GM19395 (cell line): ENCODE results near the gene RRAGD.

Experiments
- ATAC-seq: cut with Tn5 transposase; IDR thresholded peaks from one replicate; pipeline ENCODE4 v1.9.1; 2021; ENCODE audit warnings: mild to moderate bottlenecking, moderate library complexity; ENCODE audit not compliant: unreplicated experiment

Gene RRAGD, protein sequence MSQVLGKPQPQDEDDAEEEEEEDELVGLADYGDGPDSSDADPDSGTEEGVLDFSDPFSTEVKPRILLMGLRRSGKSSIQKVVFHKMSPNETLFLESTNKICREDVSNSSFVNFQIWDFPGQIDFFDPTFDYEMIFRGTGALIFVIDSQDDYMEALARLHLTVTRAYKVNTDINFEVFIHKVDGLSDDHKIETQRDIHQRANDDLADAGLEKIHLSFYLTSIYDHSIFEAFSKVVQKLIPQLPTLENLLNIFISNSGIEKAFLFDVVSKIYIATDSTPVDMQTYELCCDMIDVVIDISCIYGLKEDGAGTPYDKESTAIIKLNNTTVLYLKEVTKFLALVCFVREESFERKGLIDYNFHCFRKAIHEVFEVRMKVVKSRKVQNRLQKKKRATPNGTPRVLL

DNA sequence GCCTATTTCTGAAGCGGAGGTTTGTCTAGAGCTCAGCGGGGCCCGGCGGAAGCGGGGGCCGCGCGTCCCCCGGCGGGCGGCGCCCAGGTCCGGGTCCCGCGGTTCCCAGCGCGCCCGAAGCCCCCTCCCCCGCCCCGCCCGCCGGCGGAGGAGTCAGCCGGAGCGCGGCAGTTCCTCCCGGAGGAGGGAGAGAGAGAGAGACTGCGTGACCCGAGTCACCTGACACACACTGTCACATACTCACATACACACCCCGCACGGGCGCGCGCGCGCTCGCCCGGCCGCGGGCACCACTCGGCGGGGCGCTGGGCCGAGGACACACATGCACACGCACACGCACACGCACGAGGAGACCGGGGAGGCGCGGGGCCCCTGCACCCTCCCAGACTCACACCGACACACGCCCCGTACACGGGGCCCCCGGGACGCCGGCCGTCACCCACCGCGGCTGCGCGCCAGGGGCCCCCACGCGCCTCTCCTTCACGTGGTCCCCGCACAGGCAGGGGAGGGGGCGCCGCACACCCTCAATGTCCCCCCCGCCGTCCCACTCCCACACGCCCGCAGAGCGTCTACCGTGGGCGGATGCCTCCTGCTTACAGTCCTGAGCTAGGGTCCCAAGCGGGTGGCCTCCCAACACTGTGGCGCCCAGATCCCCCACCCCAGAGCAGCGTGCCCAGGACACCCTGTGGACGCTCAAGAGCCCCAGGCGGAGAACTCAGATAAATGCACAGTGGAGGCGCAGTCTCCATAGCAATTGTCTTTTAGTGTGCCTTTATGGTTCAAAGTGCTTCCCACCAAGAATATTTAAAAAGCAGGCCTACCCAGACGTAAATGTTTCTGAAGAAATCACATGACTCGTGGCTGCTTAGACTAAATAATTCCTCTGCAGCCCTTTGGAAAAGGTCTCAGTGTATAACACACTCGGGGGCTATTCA lies at the start of gene RRAGD:
TSS of gene RRAGD (minus strand) at position 203 of the 935 bp plus-strand sequence. CDS start 280 bp downstream, outside the sequence.
- peak; percentile 75 for ATAC-seq

GRCh38 chr6:89460713-89461112 lies 48.6 kb upstream of the RRAGD start:
- no peak for ATAC-seq

- no peak for ATAC-seq
Observed at GRCh38 chr6:89459501-89459900, 47.4 kb upstream of the RRAGD start.

- ATAC-seq, result no peak
Observed at GRCh38 chr6:89458704-89459103, 46.6 kb upstream of the RRAGD start.

GRCh38 chr6:89454300-89454699 lies 42.2 kb upstream of the RRAGD start:
- no peak for ATAC-seq

- ATAC-seq, result no peak
Observed at GRCh38 chr6:89452281-89452680, 40.2 kb upstream of the RRAGD start.

DNA sequence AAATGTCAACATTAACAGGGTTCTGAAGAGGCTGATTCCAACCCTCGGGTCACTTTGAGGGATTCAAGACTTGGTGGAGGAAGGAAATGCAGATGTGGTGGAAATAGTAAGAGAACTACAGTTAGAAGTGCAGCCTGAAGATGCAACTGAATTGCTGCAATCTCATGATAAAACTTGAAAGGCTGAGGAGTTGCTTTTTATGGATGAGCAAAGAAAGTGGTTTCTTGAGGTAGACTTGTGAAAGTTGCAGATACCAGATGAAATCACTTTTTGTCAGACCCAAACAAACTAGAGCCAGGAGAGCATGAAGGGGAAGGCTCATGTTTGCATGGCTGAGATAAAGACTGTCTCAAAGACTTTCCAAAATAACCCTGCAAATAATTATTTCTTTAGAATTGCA lies 37.1 kb upstream of the RRAGD start:
- ATAC-seq, result no peak

DNA sequence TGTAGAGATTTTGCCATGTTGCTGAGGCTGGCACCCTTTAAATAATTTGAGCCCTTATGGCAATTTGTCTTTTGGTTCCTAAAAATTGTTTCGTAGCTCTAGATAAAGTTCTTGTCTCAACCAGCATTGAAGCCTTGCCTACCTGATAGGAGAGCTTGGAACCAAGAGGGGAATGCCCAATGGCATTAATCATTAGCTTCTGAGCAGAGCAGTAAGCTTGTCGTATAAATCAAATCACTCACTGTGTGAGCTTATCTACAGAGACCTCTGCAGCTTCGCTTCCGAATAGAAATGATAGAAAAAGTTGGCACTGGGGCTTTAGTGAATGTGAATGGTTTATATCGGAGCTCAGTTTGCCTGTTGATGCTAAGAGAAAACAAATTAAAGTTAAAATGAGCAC lies 31.6 kb upstream of the RRAGD start:
- no peak for ATAC-seq

DNA sequence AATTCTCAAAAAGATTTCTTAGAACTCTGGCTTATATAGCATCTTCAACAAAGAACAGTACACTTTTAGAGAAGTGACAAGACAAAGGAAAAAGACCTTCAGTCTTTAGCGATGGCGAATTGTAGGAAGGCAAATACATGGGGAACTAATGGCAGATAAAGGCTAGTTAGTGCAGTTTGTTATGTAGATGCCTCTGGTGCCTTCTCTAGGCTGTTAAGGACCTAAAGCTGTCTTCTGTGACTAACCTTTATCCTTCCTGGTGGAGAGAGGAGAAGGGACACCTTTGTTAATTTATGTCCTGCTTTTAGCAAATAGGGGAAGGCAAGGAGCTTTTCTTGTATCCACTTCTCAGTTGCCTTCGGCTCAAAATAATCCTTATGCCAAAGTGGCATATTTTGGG lies 28.1 kb upstream of the RRAGD start:
- no peak for ATAC-seq

- ATAC-seq, result no peak
Observed at GRCh38 chr6:89439014-89439413, 26.9 kb upstream of the RRAGD start.

DNA sequence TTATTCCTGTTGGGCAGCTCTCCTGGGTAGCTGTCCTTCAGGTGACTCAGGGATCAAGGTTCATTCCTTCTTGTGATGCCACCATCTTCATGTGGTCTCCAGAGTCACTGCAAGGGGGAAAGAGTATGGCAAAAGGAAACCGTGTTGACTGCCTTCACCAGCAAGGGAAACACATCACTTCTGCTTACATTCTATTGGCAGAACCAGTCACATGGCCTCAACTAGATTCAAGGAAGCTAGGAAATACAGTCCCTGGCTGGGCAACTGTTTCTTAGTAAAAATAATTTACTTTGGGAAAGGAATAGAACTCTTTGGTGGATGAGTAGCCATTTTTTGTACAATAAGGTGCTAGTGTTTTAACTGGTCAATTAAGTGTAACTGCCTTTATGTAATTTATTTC lies 26.2 kb upstream of the RRAGD start:
- no peak for ATAC-seq

DNA sequence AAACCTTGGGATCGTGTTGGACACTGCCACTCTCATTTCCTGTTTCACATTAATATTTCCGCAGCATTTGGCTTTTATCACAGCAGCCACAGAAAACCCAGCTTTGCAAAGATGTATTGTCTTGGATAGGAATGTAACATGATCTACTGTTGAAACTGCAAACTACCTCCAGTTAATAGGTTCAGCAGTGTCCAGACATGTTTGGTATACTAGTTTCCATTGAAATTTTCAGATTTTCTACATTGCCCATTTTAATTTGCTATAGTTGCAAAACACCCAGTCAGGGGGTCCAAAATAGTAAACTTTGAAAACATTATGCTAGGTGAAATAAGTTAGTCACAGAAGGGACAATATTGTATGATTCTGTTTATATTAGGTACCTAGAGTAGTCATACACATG lies 24.2 kb upstream of the RRAGD start:
- no peak for ATAC-seq

DNA sequence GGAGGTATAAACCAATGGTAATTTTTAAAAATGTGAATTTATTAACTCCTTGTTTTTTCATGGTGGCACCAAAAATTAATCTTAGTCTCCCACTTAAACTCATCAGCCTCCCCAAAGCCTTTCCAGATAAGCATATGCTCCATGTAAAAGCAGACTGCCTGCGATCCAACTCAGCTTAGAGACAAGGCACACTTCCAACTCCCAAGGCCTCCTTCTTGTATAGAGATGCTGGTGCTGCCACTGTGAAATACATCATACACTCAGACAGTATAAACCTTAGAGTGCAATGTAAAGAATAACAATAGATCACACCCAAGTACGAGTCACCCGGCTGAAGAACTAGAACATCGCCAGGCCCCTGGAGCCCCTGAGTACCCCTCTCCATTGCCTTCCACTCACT lies 22.9 kb upstream of the RRAGD start:
- ATAC-seq, result no peak

GRCh38 chr6:89434150-89434499 lies 22.1 kb upstream of the RRAGD start:
- ATAC-seq, result no peak

DNA sequence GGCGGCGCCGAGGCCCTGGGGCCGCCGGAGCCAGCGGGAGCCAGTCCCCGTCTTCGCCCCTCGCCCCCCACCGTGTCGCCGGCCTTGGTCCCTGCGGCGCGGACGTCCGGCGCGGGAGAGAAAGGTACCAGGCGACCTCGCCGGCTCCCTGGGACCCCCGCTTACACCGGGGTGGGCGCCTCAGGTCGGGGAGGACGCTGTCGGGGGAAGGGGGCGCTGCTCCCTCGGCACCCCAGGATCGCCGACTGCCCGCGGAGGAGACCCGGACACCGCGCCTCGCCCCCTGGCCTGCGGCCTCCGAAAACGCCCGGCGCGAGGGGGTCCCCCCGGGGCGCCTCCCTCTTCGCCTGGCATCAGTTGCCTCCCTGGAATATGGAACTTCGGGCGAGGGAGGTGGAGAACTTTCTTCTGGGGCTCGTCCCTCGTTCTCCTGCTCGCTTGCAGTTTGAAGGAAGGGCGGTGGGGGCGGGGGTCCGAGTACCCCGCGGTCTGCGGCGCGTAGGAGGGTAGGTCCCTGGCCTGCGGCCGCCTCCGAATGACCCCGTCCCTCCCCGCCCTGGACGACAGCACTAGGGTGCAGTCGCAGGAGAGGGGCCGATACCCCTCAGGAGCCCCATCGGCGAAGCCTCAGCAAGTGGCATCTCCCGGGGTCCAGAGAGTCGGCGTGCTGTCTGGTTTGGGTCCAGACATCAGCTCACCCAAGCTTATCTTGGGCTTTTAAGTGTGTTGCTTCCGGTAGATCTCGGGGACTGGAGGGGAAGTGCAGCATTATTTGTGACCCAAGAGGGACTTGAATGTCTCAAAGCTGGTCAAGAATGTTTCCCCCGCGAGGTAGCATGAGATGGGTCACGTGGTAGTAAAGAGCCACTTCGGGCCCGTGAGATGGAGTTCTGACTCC lies 21.4 kb upstream of the RRAGD start:
- ATAC-seq, result peak; percentile 48

DNA sequence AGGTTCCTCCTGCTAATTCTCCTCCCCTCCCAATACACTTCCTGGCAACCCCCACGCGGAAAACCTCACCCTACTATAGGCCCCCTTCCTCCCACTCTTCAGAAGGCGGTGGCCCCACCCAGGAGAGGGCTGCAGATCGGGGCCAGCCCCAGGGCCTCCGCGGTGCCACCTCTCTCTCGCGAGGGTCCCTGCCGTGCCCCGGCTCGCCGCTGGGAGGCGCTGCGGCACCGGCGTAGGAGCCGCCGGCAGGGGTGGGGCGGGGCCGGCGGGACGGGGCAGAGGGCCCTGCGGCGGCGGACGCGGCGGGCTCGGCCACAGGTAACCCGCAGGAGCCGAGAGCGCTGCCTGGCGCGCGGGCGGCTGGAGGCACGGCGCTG lies 20.8 kb upstream of the RRAGD start, which contains the start of gene ANKRD6:
TSS of gene ANKRD6 (plus strand) at position 278 of the 377 bp plus-strand sequence. CDS start 133,825 bp downstream, outside the sequence.
- peak; percentile 78 for ATAC-seq

DNA sequence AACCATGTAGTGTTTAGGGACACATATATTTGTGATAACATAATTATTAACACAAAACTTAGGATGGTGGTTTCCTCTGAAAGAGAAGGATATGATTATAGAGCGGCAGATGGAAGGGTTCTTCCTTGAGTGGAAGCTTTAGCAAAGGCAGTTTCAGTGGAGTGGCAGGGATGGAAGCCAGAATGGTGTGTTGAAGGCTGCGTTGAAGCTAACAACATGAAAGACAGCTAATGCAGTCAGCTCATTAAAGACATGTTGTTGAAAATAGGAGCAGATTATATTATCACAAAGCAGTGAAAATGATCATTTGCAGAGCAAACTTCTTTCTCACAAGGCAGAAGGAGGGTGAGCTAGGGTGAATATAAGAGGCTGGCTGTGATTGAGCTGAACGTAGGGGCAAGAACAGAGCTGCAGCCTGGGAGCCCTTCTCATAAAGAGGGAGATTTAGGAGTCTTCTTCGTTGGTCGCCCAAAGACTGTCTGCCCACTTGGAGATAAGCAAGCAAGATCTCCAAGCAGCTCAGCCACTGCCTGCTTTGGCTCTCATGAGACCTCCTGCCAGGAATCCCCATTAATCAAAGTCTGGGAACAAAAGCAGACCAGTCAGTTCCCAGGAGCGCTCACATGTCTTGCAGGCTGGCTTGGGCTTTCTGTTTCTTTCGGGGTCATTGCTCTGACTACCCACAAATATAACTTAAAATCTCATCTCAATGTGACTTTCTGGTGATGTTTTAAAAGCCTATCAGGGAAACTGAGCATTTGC lies 18.3 kb upstream of the RRAGD start:
- ATAC-seq, result no peak

DNA sequence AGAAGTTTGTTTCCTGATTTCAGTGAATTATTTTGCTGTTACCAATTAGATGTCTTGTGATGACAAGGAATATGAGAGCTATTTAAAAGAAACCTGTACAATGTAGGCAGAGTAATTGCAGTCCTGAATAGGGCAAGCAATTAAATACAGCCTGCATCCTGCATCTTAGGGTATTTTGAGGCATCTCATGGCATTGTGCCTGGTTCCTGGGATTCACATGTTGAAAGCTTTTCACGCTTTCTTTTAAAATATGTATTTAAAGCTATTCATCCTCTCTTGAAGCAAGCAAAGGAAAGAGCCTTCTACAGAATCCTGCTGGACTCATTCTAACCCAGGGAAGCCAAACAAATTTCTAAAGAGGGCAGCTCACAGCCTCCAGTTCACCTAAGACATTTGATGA lies 4.7 kb upstream of the RRAGD start:
- no peak for ATAC-seq

DNA sequence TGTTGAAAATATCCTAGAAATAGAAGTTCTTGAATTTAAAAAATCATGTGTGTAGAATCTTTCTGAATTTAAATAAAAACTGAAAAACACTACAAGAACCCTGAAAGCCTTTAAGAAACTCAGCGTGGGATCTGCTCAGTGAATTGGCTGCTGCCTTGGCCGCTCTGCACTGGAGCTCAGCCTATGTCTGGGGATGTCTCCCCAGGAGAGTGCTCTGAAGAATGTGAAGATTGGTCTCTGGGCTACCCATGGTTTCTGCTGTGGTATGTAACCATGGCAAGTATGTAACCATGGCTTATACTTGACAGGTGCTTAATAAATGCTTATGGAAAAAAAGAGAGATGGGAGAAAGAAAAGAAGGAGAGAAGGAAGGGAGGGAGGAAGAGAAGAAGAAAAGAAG lies 3.1 kb upstream of the RRAGD start:
- no peak for ATAC-seq

DNA sequence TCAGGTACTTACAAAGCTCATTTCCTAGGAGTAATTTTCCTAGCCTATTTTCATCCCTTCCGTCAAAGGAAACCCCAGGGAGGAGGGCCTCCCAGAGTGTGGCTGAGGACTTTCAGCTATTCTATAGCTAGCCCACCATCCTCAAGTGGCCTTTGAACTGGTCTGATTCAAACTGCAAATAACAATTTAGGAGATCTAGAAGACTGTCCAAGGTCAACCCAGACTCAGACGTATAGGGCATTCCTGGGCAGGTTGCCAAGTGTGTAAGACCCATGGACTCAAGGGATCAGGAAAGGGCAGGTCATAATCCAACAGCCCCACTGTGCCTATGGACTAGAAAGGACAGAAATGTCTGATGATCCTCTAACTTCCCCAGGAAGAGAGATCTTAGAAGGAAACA lies 2.1 kb upstream of the RRAGD start:
- no peak for ATAC-seq
